HG03108 (cell line): ENCODE results near the gene SLC9A9.
"Not testable (repeated sequence)": the region's sequence is repeated elsewhere in the genome, so short reads cannot be mapped to it uniquely, and the experiment has no call there.

Source experiments
- ATAC-seq: cut with Tn5 transposase; IDR thresholded peaks from one replicate; pipeline ENCODE4 v1.9.1; 2021; ENCODE audit warnings: moderate library complexity; ENCODE audit not compliant: unreplicated experiment

Gene SLC9A9

GRCh38 chr3:143698682-143699303 lies 149.5 kb downstream of the SLC9A9 start:
- no peak for ATAC-seq

DNA sequence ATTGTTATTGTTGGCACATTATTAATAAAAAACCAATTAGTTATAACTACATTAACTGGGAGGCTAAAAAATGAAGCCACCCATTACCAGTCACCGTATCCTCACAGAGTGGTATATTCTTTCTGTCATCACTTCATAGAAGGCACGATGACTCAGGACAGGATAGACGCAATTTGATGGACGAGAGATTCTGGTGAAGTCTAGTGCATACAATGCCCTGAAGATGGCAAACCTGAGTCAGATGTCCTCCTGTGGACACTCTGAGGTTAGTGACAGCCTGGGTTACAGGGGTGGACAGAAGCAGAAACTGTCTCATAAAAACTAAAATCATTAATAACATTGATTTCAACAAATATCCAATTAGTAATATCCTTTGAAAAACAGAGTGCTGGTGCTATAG lies 150.3 kb downstream of the SLC9A9 start:
- ATAC-seq, result no peak

- not testable (repeated sequence) for ATAC-seq
Observed at GRCh38 chr3:143695333-143695732, 152.9 kb downstream of the SLC9A9 start.

DNA sequence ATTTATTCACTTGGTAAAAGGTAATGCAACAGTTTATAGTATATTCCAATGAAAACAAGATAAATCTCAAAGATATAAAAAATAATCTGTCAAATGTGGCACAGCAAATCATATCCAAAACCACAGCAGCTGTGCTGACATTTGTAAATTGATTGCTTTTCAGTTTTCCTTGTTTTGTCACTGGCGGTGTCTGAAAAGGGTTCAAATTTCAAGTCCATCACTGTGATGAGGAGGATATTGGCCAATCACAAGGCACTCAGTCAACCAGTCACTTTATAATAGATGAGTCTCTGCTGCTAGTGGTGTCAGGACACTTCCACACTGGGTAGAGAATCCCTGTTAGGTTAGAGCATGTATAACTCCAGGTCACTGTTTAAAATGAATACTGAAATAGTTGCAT lies 154.8 kb downstream of the SLC9A9 start:
- ATAC-seq, result no peak

DNA sequence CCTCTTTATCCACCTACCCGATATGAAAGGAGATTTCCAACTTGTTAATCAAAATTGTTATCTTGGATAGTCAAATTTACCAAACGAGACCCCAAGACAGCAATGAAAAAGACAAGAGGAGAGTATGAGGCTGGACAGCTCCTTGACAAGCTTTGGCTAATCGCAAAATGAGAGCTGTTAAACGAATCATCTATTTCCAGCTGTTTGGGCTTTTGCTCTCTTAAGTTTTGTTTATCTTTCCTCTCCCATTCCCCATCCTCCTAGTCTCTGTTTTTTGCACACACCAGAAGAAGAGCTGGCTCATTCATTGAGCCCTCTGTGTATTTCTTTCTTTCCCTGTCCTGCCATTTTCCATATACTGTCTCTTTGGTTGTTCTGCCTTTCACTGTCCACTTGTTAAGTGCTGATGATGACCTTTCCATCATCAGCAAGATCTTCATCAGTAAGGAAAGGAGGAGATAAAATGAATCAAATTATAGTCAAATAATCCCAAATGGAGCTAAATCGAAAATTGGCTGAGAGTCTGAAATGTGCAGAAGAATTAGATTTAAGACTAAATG lies 161.6 kb downstream of the SLC9A9 start:
- ATAC-seq, result no peak

DNA sequence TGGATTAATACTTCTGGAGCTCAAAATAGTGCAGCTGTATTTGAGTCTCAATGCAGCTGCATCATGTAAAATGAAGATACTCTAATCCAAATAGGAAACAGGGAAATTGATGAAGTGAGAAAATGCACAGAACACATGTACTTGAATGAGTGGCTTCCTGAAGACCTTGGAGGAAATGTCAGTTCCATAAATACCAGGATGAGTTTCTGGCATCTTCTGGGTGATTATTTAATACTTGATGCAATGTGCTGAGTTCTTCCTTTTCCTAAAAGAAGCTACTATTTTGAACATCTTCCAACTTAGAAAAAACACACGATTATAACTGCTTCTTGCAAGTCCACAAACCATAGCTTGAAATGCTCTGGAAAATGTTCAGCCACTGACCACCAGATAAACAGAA lies 162.8 kb downstream of the SLC9A9 start:
- no peak for ATAC-seq

GRCh38 chr3:143677430-143677829 lies 170.8 kb downstream of the SLC9A9 start:
- no peak for ATAC-seq

- no peak for ATAC-seq
Observed at GRCh38 chr3:143676747-143677146, 171.5 kb downstream of the SLC9A9 start.

DNA sequence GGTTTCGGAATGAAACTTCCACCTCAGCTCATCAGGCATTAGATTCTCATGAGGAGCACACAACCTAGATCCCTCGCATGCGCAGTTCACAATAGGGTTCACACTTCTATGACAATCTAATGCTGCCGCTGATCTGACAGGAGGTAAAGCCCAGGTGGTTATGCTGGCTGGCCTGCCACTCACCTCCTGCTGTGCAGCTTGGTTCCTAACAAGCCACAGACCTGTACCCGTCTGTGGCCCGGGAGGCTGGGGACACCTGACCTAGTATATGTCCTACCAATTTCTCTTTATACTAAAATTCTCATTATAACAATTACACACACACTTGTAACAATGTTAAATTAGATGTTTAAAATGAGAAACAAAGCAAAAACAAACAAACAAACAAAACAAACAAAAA lies 172.2 kb downstream of the SLC9A9 start:
- ATAC-seq, result no peak

- peak; percentile 60 for ATAC-seq
Observed at GRCh38 chr3:143674100-143674968, 173.9 kb downstream of the SLC9A9 start.

DNA sequence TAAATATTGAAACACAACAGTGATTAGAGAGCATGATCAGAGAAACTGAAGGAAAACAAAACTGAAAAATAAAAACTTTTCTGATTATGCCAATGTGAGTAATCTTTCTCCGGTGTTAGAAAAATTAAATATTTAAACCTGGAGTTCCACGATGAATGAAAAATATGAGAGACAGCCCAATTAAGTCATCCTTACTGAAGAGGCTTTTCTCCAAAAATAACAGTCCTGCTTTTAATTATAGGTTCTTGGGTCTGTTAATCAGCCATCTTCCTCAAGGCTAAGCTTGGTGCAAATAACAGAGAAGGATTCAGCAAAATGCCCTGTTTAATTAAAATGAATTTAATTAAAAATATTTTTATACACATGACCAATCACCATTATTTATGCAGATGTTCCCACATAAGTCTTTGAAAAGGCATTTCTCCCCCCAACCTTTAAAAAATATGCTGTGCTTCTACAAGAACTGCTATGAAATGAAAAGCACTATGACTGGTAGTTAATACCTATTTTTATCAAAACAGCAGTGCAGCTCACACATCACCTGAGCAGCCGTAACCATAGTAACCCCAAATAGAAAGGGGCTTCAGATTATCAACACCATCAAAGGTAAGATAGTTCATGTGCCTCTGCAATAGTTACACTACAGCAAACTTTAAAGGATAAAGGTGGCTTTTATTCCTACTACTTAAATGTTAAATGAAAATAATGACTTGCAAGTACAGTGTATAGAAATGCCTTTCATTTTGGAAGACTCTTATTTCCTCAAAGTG lies 175.7 kb downstream of the SLC9A9 start:
- no peak for ATAC-seq

DNA sequence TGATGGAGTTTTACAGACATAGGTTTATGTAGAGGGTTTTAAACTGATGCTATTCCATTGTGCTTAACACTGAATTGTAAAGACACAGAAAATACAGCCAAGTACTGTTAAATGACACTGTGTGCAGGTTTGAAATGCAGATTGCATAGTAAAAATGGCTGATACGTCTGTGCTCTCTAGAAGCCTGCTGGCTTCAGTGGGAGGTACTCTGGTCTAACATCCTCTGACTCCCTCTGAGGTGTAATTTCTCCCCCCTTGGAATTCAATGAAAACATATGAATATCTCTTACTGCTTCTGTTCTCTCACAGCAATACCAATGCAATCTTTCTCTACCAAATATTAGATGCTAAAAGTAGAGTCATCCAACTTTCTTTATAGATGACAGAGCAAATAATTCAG lies 176.6 kb downstream of the SLC9A9 start:
- ATAC-seq, result no peak

- peak; percentile 88 for ATAC-seq
Observed at GRCh38 chr3:143668924-143669790, 179.1 kb downstream of the SLC9A9 start.

- ATAC-seq, result no peak
Observed at GRCh38 chr3:143668385-143668784, 179.9 kb downstream of the SLC9A9 start.

DNA sequence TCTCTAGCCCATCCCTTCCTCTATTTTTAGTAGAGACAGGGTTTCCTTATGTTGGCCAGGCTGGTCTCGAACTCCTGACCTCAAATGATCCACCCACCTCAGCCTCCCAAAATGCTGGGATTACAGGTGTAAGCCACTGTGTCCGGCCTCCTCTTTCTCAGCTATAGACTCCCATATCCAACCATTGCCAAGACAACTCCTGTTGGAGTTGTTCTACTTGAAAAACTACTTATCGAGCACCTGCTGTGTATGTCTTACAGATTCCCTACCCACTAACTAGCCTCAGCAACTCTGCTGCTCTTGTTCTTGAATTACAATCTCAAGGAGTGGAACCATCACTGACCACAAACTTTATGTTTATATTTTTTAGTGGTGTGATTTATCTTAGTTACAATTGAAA lies 186.6 kb downstream of the SLC9A9 start:
- ATAC-seq, result no peak

- ATAC-seq, result no peak
Observed at GRCh38 chr3:143658861-143659260, 189.4 kb downstream of the SLC9A9 start.

GRCh38 chr3:143658116-143658515 lies 190.2 kb downstream of the SLC9A9 start:
- ATAC-seq, result no peak

DNA sequence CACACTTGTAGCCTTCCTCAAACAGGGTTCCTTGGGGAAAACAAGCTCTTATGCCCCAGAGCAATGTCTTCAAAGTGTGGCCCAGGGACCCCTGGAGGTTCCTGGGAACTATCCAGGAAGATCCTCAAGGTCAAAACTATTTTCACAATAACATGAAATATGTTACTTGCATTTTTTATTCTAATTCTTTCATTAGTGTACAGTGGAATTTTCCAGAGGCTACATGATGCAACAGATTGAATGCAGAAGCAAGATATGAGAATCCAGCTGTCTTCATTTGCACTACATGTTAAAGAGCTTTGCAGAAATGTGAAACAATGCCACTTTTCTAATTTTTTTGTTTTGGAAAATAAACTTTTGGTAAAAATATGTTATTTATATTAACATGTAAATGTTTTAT lies 190.9 kb downstream of the SLC9A9 start:
- ATAC-seq, result no peak

DNA sequence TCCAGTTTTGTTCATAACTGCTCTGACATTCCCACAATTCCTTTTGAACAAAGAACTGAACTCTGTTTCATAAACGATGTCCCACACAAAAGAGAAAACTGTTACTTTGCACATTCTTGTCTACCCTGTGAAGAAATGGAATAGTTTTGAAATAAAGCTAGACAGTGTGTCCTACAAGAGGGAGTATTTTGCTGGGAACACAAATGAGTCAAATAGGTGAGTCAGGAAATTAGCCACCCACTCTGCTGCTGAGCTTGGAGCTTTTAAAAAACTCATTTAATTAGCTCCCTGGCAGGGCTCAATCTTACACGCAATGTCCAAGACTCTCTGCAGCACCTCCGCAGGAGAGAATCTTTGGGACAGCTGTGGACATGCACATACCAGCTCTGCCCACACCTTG lies 193.4 kb downstream of the SLC9A9 start:
- ATAC-seq, result no peak

DNA sequence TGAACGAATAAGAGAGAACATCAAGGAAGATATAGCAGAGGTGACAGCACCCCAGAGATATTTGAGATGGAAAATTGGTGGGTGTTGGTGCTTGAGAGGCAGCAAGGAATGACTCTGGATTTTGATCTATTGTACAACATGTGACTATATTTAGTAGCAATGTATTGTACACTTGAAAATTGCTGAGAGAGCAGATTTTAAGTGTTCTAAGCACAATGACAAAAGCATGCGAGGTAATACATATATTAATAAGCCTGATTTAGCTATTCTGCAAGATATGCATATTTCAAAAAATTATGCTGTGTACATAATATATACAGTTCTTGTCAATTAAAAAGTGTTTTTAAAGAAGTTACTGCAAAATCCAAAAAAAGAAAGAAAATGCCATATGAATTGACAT lies 194.3 kb downstream of the SLC9A9 start:
- no peak for ATAC-seq
